Measurements from ENCODE around the gene COL18A1.

The COL18A1 gene

DNA sequence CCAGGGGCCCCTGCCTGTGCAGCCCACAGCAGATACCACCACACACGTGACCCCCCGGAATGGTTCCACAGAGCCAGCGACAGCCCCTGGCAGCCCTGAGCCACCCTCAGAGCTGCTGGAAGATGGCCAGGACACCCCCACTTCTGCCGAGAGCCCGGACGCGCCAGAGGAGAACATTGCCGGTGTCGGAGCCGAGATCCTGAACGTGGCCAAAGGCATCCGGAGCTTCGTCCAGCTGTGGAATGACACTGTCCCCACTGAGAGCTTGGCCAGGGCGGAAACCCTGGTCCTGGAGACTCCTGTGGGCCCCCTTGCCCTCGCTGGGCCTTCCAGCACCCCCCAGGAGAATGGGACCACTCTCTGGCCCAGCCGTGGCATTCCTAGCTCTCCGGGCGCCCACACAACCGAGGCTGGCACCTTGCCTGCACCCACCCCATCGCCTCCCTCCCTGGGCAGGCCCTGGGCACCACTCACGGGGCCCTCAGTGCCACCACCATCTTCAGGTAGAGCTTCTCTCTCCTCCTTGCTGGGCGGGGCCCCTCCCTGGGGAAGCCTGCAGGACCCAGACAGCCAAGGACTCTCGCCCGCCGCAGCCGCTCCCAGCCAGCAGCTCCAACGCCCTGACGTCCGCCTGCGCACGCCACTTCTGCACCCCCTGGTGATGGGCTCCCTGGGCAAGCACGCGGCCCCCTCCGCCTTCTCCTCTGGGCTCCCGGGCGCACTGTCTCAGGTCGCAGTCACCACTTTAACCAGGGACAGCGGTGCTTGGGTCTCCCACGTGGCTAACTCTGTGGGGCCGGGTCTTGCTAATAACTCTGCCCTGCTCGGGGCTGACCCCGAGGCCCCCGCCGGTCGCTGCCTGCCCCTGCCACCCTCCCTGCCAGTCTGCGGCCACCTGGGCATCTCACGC lies 51.0 kb downstream of the COL18A1 start:
- DNase-seq (ENCODE audit: low read depth), result no peak

DNA sequence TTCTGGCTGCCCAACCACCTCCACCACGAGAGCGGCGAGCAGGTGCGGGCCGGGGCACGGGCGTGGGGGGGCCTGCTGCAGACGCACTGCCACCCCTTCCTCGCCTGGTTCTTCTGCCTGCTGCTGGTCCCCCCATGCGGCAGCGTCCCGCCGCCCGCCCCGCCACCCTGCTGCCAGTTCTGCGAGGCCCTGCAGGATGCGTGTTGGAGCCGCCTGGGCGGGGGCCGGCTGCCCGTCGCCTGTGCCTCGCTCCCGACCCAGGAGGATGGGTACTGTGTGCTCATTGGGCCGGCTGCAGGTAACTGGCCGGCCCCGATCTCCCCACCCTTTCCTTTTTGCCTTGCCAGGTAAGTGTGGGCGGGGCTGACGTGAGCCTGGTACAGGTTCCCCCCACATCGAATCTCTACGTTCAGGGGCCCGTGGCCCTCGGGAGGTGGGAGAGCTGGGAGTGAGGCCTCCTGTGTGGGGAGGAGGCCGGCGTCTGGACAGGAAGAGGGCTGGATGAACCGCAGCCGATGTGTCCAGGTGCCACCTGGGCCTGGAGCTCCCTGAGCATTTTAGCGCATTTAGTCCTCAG lies 51.7 kb downstream of the COL18A1 start:
- no peak for DNase-seq (ENCODE audit: low read depth)

DNA sequence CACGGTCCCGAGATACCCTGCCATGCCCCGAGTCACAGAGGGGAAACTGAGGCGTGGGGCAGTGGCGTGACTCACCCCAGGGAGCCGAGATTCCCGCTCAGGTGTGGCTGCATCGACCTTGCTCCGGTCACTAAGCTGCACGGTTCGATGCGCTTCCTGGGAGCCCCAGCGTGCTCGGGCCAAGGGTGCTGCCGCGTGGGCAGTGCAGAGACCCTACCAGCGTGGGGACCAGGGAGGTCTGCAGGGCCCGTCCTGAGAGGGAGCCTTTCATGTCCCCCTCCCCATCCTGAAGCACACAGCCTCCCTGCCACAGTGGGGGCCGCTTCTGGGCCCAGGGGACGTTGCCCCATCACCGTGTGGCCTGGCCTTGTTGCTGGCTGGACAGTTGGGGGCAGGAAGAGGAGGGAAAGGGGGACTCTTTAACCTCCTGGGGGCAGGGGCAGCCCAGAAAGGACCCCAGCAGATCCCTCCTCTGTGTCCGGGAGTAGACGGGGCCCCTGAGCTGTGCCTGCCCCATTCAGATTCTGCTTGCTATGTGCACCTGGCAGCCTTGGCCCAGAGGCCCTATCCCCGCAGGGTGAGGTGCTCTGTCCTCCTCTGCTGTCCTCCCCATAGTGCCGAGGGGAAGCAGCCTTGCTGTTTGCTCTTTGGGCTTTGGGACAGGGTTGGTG lies 52.3 kb downstream of the COL18A1 start:
- no peak for DNase-seq (ENCODE audit: low read depth)

DNA sequence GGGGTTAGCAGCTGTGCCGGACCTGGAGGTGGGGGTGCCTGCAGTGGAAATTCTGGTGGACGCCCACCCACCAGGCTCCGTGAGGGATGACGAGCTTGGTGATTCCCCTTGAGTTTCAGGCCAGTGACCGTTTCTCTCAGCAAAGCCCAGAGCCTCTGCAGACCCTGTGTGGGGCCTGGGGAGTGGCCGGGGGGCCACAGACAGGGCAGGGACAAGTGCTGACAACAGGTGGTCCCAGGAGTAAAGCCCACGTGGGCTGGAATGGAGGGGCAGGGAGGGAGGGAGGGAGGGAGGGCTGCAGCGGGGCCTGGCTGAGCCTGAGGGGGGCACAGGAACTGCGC lies 52.8 kb downstream of the COL18A1 start:
- DNase-seq (ENCODE audit: low read depth), result no peak

DNA sequence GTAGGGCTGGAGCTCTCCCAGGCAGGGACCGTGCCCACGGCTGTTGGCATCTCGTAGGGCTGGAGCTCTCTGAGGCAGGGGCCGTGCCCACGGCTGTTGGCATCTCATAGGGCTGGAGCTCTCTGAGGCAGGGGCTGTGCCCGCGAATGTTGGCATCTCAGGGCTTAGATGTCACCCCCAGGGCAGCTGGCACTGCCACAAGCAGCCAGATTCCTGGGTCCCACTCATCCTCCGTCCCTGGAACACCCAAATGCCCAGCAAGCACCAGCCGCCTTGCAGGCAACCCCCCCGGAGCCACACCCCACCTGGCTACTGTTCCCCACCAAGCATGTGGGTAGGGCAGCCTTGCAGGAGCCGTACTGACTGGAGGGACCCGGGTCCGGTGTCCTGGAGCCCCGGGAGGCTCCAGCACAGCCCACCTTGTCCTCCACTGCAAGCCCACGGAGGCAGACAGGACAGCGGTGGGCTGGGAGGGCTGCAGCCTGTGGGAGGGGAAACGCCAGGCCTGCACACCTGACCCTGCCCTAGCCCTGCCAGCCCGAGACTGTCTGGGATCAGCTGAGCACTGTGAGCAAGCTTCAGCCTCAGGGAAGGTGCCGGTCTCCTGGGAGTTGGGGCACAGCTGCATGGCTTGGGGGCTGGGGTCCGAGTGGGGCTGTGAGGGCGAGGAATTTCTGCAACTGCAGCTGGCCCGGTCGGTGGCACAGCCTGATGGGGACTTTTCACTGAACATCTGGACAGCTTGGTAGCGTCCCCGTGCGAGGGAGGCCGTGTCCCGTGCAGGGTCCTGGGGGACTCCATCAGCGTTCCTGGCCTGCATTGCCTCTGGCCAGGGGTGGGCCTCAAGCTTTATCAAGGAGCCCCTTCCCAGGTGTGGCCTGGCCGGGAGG lies 53.6 kb downstream of the COL18A1 start:
- no peak for DNase-seq (ENCODE audit: low read depth)

DNA sequence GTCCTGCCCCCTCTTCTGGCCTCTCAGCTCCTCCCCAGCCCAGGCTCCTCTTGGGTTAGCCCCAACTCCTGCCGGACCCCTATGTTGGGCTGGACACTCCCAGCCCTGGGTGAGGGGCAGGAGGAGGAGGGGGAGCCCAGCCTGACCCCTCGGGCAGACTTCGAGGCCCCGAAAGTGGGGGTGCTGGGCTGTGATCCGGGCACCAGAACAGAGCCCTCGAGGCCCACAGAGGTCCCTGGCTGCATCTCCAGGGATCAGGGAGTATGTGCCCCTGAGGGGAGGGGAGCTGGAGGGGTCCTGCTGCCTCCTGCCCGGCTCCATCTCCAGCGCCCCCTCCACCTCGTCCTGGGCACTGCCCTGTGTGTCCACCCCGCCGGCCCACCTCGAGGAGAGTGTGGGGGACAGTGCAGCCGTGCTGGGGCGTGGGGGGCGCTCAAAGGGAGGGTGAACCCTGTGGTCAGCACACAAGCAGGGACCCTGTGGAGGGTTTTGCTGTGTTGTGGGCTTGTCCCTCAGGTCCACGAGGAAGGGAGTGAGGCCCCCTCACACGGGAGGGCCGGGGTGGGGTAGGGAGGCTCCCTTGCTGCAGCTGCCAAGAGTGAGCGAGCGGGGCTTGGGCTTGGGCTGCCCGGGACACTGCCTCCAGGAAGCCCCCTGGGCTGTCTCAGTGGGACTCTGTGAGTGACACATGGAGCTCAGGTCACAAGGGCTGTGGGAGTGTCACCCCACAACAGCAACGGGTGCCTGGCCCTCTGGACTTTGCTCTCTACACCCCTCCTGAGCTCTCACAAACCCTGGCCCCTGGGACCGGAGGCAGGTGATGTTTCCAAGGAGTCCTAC lies 54.4 kb downstream of the COL18A1 start:
- no peak for DNase-seq (ENCODE audit: low read depth)

DNA sequence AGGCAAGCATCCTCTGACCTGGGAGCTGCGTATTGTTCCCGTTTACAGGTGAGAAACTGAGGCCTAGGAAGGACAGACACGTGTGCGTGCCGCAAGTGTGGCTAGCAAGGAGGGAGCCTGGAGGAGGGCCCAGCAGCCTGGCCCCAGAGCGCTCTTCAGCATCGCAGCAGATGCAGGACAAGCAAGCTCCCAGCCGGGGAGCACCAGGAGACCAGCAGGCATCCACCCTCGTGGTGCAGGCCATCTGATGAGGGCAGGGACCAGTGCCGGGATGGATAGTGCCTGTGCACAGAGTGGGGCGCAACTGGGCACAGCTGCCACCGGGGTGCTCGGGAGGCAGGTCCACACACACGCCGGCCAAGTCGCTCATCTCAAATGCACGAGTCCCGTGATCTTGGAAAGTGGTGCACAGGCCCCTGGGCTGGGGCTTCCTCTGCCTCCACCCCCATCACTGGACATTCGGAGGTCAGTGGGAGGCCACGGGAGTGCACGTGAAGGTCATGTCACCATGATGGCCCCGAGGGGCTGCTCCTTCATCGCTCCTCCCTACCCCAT lies 55.1 kb downstream of the COL18A1 start:
- no peak for DNase-seq (ENCODE audit: low read depth)

DNA sequence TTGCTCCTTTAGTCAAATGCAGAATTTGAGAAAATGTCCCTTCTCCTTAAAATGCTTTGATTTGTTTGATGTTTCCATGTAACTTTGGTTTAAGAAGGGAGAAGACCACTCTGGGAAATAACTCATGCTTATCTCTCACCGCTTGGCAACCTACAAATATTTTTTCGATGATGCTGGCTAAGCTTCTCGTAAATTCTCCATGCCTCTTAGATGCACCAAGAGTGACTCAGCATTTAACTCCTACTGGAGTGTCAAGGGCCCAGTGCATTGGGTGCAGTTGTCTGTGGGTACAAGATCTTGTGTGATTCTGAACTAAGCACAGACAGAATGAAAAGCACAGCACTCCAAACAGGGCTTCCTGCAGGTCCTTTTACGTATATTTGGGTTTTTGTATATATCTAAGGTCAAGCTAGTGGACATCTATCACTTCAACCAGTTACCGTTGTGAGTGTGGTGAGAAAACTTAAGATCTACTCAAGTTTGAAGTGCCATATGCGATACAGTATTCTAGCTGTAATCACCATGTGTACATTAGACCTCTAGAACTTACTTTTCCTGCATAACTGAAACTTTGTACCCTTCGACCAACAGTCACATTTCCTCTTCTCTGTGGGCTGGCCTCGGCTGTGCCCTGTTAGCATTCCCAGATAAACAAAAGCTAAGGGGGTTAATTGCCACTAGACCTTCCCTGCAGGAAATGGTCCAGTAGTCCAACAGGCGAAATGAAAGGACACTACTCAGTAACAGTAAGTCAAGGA lies 55.8 kb downstream of the COL18A1 start:
- no peak for DNase-seq (ENCODE audit: low read depth)

DNA sequence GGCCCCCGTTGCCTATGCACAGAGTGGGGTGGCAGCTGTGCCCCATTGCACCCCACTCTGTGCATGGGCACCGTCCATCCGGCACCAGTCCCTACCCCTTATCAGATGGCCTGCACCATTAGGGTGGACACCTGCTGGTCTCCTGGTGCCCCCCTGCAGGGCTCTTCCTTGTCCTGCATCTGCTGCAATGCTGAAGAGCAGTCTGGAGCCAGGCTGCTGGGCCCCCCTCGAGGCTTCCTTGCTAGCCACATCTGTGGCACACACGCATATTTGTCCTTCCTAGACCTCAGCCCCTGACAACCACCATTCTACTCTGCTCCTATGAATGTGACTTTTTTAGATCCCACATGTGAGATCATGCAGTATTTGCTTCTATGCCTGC lies 56.4 kb downstream of the COL18A1 start:
- DNase-seq (ENCODE audit: low read depth), result no peak

DNA sequence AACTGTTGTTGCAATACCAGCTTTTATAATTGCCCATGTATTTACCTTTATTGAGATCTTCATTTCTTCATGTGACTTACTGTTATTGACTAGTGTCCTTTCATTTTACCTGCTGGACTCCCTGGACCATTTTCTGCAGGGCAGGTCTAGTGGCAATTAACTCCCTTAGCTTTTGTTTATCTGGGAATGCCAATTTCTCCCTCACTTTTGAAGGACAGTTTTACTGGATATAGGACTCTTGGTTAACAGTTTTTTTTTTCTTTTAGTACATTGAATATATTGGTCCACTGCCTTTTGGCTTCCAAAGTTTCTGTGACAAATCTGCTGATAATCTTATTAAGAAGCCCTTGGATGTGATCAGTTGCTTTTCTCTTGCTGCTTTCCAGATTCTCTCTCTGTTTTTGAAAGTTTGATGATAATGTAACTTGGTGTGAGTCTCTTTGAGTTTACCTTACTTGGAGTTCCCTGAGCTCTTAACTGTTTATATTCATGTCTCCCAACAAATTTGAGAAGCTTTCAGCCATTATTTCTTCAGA lies 56.9 kb downstream of the COL18A1 start:
- DNase-seq (ENCODE audit: low read depth), result no peak

DNA sequence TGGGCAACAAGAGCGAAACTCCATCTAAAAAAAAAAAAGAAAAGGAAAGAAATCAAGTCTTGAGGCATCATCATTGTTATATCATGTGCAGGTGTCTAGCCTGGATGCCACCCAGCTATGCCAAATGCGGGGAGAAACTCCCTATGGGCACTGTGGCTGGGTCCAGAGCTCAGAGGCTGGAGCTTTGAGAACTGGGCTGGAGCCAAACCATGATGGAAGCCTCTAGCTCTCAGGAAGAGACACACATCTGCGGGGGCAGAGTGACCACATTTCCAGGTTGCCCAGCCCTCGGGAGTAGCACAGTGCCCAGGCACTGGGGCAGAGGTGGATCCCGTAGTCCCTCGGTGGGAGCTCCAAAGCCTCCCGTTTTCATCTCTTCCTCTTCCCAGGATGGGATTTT lies 58.9 kb downstream of the COL18A1 start:
- DNase-seq (ENCODE audit: low read depth), result no peak

DNA sequence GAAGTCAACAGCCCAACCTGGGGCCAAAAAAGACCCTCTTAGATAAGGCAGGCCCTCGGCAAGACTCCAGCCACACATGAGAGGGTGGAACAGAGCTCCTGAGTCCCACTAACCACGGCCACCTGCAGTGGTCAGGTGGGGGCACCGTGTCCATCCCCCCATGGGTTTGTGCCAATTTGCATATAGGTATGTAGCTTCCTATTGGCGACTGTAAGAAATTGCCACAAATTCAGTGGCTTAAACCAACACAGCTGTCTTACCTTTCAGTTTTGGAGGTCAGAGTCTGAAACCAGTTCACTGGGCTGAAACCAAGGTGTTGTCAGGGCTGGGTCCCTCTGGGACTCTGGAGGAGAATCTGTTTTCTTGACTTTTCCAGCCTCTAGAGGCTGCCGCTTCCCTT lies 59.3 kb downstream of the COL18A1 start:
- no peak for DNase-seq (ENCODE audit: low read depth)

DNA sequence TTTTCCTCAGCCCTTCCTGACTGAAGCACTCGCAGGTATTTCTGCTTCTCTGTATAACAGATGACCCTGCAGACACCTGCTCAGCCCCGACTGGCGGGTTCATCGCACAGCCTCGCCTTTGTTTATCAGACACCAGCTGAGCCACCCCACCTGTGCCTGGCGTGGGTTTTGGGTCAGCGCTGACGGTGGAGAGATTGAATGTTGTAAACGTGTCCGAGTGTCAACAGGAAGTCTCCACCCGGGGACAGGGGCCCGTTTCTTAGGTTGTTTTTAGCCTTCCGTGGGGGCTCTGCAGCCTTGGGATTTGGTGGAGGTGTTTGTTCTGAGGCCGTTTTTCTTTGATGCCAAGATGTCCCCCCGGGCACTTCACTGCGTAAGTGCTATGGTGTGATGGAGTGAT lies 60.1 kb downstream of the COL18A1 start:
- DNase-seq (ENCODE audit: low read depth), result no peak

DNA sequence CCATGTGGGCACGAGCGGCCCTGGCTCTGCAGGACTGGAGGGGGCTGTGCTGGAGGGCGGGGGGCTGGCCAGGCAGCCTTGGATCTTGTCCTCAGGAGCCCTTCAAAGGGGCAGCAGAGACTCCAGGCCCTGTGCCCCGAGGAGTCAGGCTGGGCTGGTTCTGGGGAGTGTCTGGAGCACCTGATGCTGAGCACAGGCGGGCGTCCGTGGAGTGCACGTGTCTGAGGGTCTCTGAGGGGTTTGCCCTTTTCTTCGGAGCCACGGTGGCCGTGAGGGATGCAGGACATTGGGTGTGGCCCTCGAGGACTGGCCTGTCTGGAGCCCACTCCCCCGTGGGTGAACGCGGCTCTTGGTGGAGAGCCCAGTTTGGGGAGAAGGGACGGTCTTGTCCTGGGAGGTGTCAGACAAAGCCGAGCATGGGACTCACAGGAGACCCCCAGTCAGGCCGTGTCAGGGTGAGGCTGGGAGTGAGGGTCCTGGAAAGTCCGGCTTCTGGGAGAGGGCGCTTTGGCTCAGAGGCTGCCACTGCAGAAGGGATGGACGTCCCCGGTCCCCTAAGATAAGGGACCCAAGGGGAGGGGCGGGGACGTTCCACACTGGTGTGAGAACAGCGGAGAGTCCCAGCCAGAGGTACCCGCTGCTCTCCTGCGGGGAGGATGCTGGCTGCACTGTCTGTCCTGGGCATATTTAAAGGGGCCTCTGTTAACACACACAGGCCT lies 60.8 kb downstream of the COL18A1 start:
- no peak for DNase-seq (ENCODE audit: low read depth)

DNA sequence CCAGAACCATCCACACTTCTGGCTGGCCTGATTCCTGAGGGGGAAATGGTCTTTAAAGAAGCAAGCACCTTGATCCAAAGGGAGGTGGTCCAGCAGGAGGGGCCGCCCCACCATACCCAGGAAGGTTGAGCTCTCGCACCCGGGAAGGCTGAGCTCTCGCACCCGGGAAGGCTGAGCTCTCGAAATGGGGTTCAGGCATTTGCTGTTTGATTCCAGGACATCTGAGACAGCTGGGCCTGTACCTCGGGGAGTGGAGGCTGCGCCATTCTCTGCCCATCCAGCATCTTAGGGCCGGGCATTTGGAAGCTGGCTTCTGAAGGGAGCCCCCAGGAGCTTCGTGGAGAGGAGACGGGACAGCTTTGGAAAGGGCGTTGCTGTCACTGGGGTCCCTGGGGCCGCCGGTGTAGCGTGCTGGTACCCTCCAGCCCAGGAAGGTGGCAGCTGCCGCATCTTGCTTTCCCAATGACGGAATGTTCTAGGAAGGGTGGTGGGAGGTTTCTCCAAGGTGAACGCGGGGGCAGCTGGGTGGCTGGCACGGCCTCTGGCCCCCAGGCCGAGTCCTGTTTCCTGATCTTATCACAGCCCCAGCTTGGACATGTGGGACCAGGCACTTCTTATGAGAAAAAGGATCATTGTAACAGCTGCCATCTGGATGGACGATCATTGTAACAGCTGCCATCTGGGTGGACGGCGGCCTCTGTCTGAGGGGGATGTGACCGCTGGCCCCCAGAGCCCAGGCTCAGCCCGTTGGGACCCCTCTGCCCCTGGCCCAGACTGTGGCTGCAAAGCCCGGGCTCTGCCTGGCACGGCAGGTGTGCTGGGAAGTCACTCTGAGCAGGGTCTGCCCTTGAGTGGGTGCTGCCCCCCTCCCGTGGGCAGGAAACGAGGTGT lies 61.6 kb downstream of the COL18A1 start:
- no peak for DNase-seq (ENCODE audit: low read depth)

DNA sequence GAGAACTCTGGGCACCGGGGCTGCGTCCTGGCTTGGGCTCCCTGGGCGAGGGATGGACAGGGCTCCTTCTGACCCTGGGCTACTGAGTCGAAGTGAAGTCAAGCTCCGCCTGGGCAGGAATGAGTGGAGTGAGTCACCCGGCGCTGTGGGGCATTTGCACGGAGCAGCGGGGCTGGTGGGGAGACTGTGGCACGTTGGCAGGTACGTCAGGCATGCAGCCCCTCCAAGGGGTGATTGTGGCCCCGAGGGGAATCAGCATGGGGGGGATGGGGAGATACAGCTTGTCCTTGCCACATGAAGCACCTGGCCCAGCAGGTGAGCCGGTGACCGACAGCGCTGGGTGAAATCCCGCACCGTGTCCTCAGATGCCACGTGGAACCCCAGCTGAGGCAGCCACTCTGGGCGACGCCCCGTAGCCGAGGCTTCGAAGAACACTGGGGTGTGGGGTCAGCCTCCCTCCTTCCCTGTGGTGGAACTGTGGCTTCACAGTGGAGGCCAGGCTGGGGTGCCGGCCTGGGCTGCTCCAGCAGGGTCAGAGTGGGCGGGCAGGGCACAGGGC lies 62.3 kb downstream of the COL18A1 start:
- DNase-seq (ENCODE audit: low read depth), result no peak

DNA sequence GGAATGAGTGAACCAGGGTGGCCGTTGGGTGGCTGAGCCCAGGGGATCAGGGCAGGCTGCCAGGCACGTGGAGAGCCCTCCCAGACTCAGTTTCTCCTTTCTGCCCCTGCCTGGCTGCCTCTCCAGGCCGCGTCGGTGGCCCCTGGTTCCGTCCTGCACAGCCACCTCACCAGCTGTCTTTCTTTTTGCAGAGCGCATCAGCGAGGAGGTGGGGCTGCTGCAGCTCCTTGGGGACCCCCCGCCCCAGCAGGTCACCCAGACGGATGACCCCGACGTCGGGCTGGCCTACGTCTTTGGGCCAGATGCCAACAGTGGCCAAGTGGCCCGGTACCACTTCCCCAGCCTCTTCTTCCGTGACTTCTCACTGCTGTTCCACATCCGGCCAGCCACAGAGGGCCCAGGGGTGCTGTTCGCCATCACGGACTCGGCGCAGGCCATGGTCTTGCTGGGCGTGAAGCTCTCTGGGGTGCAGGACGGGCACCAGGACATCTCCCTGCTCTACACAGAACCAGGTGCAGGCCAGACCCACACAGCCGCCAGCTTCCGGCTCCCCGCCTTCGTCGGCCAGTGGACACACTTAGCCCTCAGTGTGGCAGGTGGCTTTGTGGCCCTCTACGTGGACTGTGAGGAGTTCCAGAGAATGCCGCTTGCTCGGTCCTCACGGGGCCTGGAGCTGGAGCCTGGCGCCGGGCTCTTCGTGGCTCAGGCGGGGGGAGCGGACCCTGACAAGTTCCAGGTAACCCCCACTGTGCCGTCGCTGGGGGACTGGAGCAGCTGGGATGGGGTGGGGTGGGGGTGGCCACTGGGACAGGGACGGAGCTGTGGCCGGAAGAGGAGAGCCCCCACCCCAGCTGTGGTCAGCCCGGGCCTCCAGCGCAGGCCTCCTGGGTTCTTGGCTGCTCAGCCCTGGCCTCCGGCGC lies 63.3 kb downstream of the COL18A1 start:
- DNase-seq (ENCODE audit: low read depth), result no peak
